GM10266 (cell line): ENCODE measurements around the gene BOK.
A peak's percentile ranks its signal among the peaks of the same experiment; 100 is the strongest.

Experiments
- DNase-seq: peaks from one replicate; pipeline ENCODE4 v3.0.0; 2012; ENCODE audit errors: extremely low spot score
- CTCF ChIP-seq: IDR thresholded peaks from 2 replicates; pipeline ENCODE4 v1.5.1; 2012; ENCODE audit warnings: mild to moderate bottlenecking, low read depth; ENCODE audit not compliant: control insufficient read depth, insufficient read depth; ENCODE audit errors: missing control alignments

Gene BOK

GRCh38 chr2:241558532-241559322, at the start of gene BOK:
TSS of gene BOK (plus strand) at chr2:241558745. CDS start at chr2:241559484, 739 bp downstream.
- DNase-seq: no peak
- no peak for TF ChIP-seq CTCF

GRCh38 chr2:241509155-241509784, 49.3 kb upstream of the BOK start:
- no peak for TF ChIP-seq CTCF
- DNase-seq: no peak

GRCh38 chr2:241511091-241511741, 47.3 kb upstream of the BOK start:
- TF ChIP-seq CTCF: no peak
- DNase-seq: no peak

- no peak for DNase-seq
- TF ChIP-seq CTCF: no peak
Observed at GRCh38 chr2:241514553-241514952, 44.0 kb upstream of the BOK start.

GRCh38 chr2:241514986-241515737, 43.4 kb upstream of the BOK start:
- TF ChIP-seq CTCF: no peak
- DNase-seq: peak; percentile 82

GRCh38 chr2:241516520-241516965, 42.0 kb upstream of the BOK start:
- no peak for DNase-seq
- TF ChIP-seq CTCF: no peak
